ENCODE data around the gene DUSP1. TPM values are rescaled to one million over a fixed set of nuclear protein-coding genes. Genes with fewer than 3 reads are reported as not detected.

Gene DUSP1
- total and polyA plus RNA-seq, 9 of the 15 experiments (the other 6 are each of a cell fraction or from before 2014, with no cell fraction given) = 2.1 to 14.2 (median 8.5) TPM

DNA sequence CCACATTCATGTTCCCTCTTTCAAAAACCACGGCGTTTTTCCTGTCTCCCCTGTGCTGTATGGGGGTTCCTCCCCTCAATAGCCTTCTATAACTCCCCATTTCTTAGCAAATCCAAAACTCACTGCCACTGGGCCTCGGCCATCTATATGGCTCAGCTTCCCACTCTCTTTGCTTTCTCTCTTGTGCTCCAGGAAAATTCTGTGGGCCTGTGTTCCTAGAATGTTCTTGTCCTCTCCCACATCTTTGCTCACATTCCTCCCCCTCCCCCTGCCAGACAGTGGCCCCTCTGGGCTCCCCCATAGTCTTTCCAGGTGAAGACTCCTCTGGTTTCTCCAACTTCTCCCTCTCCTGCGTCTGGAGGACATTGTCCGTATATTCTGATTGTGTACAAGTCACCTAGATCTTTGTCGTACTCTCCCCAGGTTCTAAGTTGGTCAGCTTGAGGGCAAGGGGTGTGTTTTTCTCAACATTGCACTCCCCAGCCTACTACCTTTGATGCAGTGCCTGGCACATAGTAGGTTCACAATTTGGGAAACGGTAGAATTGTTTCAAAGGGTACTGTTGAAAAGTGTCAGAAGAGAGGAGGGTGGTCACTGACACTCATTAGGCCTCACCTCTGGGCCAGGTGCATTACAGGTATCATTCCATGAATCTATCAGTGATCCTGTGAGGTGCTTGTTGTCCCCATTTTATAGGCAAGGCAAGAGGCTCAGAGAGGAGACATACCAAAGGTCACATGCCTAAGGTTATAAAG lies 3.7 kb upstream of the DUSP1 start:
- H3K4me1 ChIP-seq (replicated peaks in 1 of 2; ENCODE audit: control insufficient read depth in 2 of 2, insufficient read depth in 2 of 2, low read length in 2 of 2) = peaks cover 58 to 60% of the 10 kb centered on the region in 2 experiments
- no TSS peak for BruUV-seq (replicated peaks)

More for the DNA sequence above, 3.7 kb upstream of the DUSP1 start:
- no peak for DNase-seq (ENCODE audit: extremely low read depth in 1 of 4, low spot score in 3 of 4)
- H3K36me3 ChIP-seq (ENCODE audit: control insufficient read depth, insufficient read depth, low read length) = peaks cover 5% of the 10 kb centered on the region; the same call in 2 of the 3 replicates
- no peak for FAIRE-seq
- no peak overlapping the region; the same call in 2 of the 3 replicates for H3K27ac ChIP-seq (ENCODE audit: extremely low read depth, low read depth, low read length)
- peak overlapping the region in 1 of 2 experiments; percentile 14; a peak in 2 of 4 replicates for H3K9ac ChIP-seq (ENCODE audit: insufficient read depth in 1 of 2, low read depth in 2 of 2, low read length in 2 of 2)
- TF ChIP-seq NCOR1 (IDR thresholded peaks at IDR 0.05) (no peak), ZKSCAN1 (IDR thresholded peaks at IDR 0.05; ENCODE audit: low read depth, low read length) (peak; percentile 94), E2F1 (CRISPR knock-in tag; IDR thresholded peaks at IDR 0.05) (no peak), ZNF75A (CRISPR knock-in tag; IDR thresholded peaks at IDR 0.05) (no peak), EHMT2 (IDR thresholded peaks at IDR 0.05) (no peak), SMARCE1 (IDR thresholded peaks at IDR 0.05) (no peak)
- CTCF ChIA-PET (ENCODE audit: low intra/inter-chr PET ratio) = no interaction called here
- POLR2A ChIA-PET = interaction anchor here (0.6 to 2.6 kb wide), 5 partner anchors 14 to 156 kb away, joined by 3 to 12 read pairs (median 4); no protein-coding TSS in a partner anchor
- H3K79me2 ChIP-seq (ENCODE audit: control insufficient read depth, insufficient read depth, low read length) = peaks cover 13% of the 10 kb centered on the region
- no peak for ATAC-seq
- H3K4me3 ChIP-seq = no peak overlapping the region
- H2AFZ ChIP-seq (ENCODE audit: low read depth, low read length) = peak overlapping the region; percentile 17; the same call in 1 of the 2 replicates
- no peaks in the 10 kb centered on the region for H3K9me1 ChIP-seq (ENCODE audit: control insufficient read depth, insufficient read depth, low read length)
- in situ Hi-C loops (cut with MboI) = no loop called here
- peaks cover 9% of the 10 kb centered on the region for H4K20me1 ChIP-seq (replicated peaks; ENCODE audit: control insufficient read depth, insufficient read depth, low read length)
- H3K9me3 ChIP-seq (replicated peaks; ENCODE audit: control insufficient read depth, insufficient read depth, low read depth, low read length) = no peaks in the 10 kb centered on the region
- H3K27me3 ChIP-seq (ENCODE audit: control insufficient read depth in 2 of 2, insufficient read depth in 2 of 2, low read length in 2 of 2) = no peaks in the 10 kb centered on the region
- H3K4me2 ChIP-seq (ENCODE audit: insufficient read depth, low read length) = no peak overlapping the region
- intact Hi-C loops (cut with micrococcal nuclease) = loop anchor here (10.0 kb wide), 1 partner anchor 550 kb away; the partner anchor contains the start of gene STC2
- whole genome bisulfite sequencing (ENCODE audit: insufficient coverage, low coverage, missing lambda C conversion rate) = 68% methylated on average over 7 of the region's 7 CpGs
